Neural cell (in vitro differentiated cells): ENCODE data around the gene CPAMD8. TPM values are rescaled to one million over a fixed set of nuclear protein-coding genes. Genes with fewer than 3 reads are reported as not detected.

Experiments used
- H2AFZ ChIP-seq: fragments of 200-600, 300-800 bp; sonication (generic), shearing (Covaris generic); 2 replicates; pipeline ENCODE4 v1.6.0; 2014; ENCODE audit warnings: low read depth, mild to moderate bottlenecking, antibody characterized with exemption, low read length, moderate library complexity
- H3F3A ChIP-seq: fragments of 200-600 bp; shearing (Covaris generic); 2 replicates; pipeline ENCODE4 v1.6.1; 2016; ENCODE audit warnings: mild to moderate bottlenecking, moderate library complexity, mixed read lengths, antibody characterized with exemption, low read length; ENCODE audit not compliant: insufficient read depth, poor library complexity, severe bottlenecking
- H3K27ac ChIP-seq: fragments of 200-600, 300-800 bp; sonication (generic), shearing (Covaris generic); 2 replicates; pipeline ENCODE4 v1.5.1; 2014; ENCODE audit warnings: mild to moderate bottlenecking, low read length, moderate library complexity
- H3K27me3 ChIP-seq: fragments of 300-800, 200-600 bp; sonication (generic), shearing (Covaris generic); 2 replicates; pipeline ENCODE4 v1.6.0; 2014; ENCODE audit warnings: mild to moderate bottlenecking, low read depth, low read length, moderate library complexity; ENCODE audit not compliant: insufficient read depth
- H3K36me3 ChIP-seq: fragments of 300-800, 200-600 bp; sonication (generic), shearing (Covaris generic); 2 replicates; pipeline ENCODE4 v1.5.1; 2014; ENCODE audit warnings: mild to moderate bottlenecking, antibody characterized with exemption, low read length, moderate library complexity; ENCODE audit not compliant: insufficient read depth
- H3K4me2 ChIP-seq: fragments of 300-800, 200-600 bp; sonication (generic), shearing (Covaris generic); 2 replicates; pipeline ENCODE4 v1.6.0; 2014; ENCODE audit warnings: mild to moderate bottlenecking, low read length
- H3K4me3 ChIP-seq: fragments of 300-800, 200-600 bp; sonication (generic), shearing (Covaris generic); 2 replicates; pipeline ENCODE4 v1.5.1; 2014; ENCODE audit warnings: mild to moderate bottlenecking, low read length, moderate library complexity
- H3K79me2 ChIP-seq: fragments of 200-600 bp; shearing (Covaris generic); replicated peaks from 2 replicates; pipeline ENCODE4 v1.6.0; 2014; ENCODE audit warnings: mild to moderate bottlenecking, low read length, moderate library complexity; ENCODE audit not compliant: insufficient read depth
- H3K9ac ChIP-seq: fragments of 300-800, 200-600 bp; sonication (generic), shearing (Covaris generic); 2 replicates; pipeline ENCODE4 v1.6.1; 2016; ENCODE audit warnings: mild to moderate bottlenecking, low read length, mixed read lengths
- H3K9me2 ChIP-seq: fragments of 200-600 bp; shearing (Covaris generic); 2 replicates; pipeline ENCODE4 v1.6.1; 2016; ENCODE audit warnings: mild to moderate bottlenecking, low read length, mixed read lengths; ENCODE audit not compliant: insufficient read depth
- H3K9me3 ChIP-seq: fragments of 200-600, 300-800 bp; sonication (generic), shearing (Covaris generic); 2 replicates; pipeline ENCODE4 v1.6.1; 2016; ENCODE audit warnings: mild to moderate bottlenecking, mixed run types, low read length, moderate library complexity, mixed read lengths
- H4K20me1 ChIP-seq: fragments of 200-600 bp; shearing (Covaris generic); 2 replicates; pipeline ENCODE4 v1.6.1; 2016; ENCODE audit warnings: mild to moderate bottlenecking, mixed run types; ENCODE audit not compliant: insufficient read depth
- EP300 ChIP-seq: fragments of 450-650 bp; conservative IDR thresholded peaks from 2 replicates; pipeline ENCODE4 v1.6.1; 2014; ENCODE audit warnings: antibody characterized with exemption, mild to moderate bottlenecking, moderate library complexity; ENCODE audit not compliant: poor library complexity, severe bottlenecking
- EZH2 ChIP-seq: fragments of 200-600, 300-800 bp; shearing (Covaris generic), sonication (generic); IDR thresholded peaks from 2 replicates; pipeline ENCODE4 v1.6.1; 2014; ENCODE audit warnings: antibody characterized with exemption, low read length, borderline replicate concordance, mild to moderate bottlenecking; ENCODE audit not compliant: insufficient read depth, poor library complexity, severe bottlenecking
- MXI1 ChIP-seq: fragments of 450-650 bp; conservative IDR thresholded peaks from 2 replicates; pipeline ENCODE4 v1.6.1; 2014; ENCODE audit warnings: antibody characterized with exemption, mild to moderate bottlenecking; ENCODE audit not compliant: poor library complexity, severe bottlenecking
- POLR2AphosphoS5 ChIP-seq: IDR thresholded peaks from 2 replicates; pipeline ENCODE4 v1.6.1; 2012
- RAD21 ChIP-seq: fragments of 450-650 bp; conservative IDR thresholded peaks from 2 replicates; pipeline ENCODE4 v1.6.1; 2014; ENCODE audit warnings: antibody characterized with exemption, mild to moderate bottlenecking, moderate library complexity
- SMC3 ChIP-seq: fragments of 450-650 bp; conservative IDR thresholded peaks from 2 replicates; pipeline ENCODE4 v1.6.1; 2014; ENCODE audit warnings: antibody characterized with exemption, mild to moderate bottlenecking, moderate library complexity; ENCODE audit not compliant: poor library complexity
- TAF1 ChIP-seq: IDR thresholded peaks from 2 replicates; pipeline ENCODE4 v1.6.1; 2012; ENCODE audit warnings: low read depth
- polyA plus RNA-seq: library from polyadenylated mRNA; depleted of rRNA; stranded (reverse); fragments of >200 nt; gene quantifications from 2 replicates; pipeline ENCODE4 v1.2.3, GENCODE V29; 2014
- TF ChIP-seq, protein P1 (sequence below): fragments of 450-650 bp; IDR thresholded peaks from 2 replicates; pipeline ENCODE4 v1.5.1; 2014; ENCODE audit warnings: antibody characterized with exemption, mild to moderate bottlenecking, moderate library complexity; ENCODE audit not compliant: poor library complexity, severe bottlenecking
- TF ChIP-seq, protein P2 (sequence below): IDR thresholded peaks from 2 replicates; pipeline ENCODE4 v1.6.1; 2012; ENCODE audit warnings: borderline replicate concordance

Gene CPAMD8
- polyA plus RNA-seq, 1 donor from 2014 or later = 1.9 TPM

DNA sequence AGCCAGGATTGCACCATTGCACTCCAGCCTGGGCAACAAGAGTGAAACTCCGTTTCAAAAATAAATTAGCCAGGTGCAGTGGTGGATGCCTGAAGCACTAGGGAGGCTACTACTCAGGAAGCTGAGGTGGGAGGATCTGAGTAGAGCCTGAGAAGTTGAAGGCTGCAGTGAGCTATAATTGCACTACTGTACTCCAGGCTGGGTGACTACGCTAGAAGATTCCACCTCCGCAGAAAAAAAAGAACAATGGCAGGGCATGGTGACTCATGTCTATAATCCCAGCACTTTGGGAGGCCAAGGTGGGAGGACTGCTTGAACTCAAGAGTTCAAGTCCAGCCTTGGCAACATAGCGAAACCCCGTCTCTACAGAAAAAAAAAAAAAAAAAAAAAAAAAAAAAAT lies 28.1 kb upstream of the CPAMD8 start:
- H3K27ac ChIP-seq = no peak overlapping the region
- H3K36me3 ChIP-seq = no peaks in the 10 kb centered on the region
- H3K9me2 ChIP-seq = no peaks in the 10 kb centered on the region
- no peaks in the 10 kb centered on the region for H3K79me2 ChIP-seq
- no peaks in the 10 kb centered on the region for H3K27me3 ChIP-seq
- H3K4me2 ChIP-seq = no peak overlapping the region
- no peak overlapping the region for H2AFZ ChIP-seq
- H3K9me3 ChIP-seq = peaks cover 5% of the 10 kb centered on the region
- TF ChIP-seq, protein P1, sequence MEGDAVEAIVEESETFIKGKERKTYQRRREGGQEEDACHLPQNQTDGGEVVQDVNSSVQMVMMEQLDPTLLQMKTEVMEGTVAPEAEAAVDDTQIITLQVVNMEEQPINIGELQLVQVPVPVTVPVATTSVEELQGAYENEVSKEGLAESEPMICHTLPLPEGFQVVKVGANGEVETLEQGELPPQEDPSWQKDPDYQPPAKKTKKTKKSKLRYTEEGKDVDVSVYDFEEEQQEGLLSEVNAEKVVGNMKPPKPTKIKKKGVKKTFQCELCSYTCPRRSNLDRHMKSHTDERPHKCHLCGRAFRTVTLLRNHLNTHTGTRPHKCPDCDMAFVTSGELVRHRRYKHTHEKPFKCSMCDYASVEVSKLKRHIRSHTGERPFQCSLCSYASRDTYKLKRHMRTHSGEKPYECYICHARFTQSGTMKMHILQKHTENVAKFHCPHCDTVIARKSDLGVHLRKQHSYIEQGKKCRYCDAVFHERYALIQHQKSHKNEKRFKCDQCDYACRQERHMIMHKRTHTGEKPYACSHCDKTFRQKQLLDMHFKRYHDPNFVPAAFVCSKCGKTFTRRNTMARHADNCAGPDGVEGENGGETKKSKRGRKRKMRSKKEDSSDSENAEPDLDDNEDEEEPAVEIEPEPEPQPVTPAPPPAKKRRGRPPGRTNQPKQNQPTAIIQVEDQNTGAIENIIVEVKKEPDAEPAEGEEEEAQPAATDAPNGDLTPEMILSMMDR = no peak
- TF ChIP-seq EZH2 (no peak), TAF1 (no peak), RAD21 (no peak), SMC3 (no peak), MXI1 (no peak), POLR2AphosphoS5 (no peak), EP300 (no peak)
- TF ChIP-seq, protein P2, sequence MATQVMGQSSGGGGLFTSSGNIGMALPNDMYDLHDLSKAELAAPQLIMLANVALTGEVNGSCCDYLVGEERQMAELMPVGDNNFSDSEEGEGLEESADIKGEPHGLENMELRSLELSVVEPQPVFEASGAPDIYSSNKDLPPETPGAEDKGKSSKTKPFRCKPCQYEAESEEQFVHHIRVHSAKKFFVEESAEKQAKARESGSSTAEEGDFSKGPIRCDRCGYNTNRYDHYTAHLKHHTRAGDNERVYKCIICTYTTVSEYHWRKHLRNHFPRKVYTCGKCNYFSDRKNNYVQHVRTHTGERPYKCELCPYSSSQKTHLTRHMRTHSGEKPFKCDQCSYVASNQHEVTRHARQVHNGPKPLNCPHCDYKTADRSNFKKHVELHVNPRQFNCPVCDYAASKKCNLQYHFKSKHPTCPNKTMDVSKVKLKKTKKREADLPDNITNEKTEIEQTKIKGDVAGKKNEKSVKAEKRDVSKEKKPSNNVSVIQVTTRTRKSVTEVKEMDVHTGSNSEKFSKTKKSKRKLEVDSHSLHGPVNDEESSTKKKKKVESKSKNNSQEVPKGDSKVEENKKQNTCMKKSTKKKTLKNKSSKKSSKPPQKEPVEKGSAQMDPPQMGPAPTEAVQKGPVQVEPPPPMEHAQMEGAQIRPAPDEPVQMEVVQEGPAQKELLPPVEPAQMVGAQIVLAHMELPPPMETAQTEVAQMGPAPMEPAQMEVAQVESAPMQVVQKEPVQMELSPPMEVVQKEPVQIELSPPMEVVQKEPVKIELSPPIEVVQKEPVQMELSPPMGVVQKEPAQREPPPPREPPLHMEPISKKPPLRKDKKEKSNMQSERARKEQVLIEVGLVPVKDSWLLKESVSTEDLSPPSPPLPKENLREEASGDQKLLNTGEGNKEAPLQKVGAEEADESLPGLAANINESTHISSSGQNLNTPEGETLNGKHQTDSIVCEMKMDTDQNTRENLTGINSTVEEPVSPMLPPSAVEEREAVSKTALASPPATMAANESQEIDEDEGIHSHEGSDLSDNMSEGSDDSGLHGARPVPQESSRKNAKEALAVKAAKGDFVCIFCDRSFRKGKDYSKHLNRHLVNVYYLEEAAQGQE = no peak
- no peak overlapping the region for H3K4me3 ChIP-seq
- no peaks in the 10 kb centered on the region for H3F3A ChIP-seq
- no peaks in the 10 kb centered on the region for H4K20me1 ChIP-seq
- H3K9ac ChIP-seq = no peak overlapping the region

DNA sequence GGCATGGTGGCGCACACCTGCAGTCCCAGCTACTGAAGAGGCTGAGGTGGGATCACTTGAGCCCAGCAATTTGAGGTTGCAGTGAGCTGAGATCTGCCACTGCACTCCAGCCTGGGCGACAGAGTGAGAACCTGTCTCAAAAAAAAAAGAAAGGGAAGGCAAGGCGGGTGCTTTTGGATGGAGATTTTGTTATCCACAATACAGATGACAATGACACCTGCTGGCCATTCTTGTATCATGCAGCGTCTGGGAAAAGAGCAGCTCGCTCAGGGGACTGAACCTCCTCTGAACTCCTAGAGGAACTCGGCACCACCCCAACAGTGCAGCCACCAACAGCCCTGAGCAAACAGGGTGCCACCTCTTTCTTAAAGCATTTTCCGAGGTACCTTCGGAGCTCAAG lies 25.8 kb upstream of the CPAMD8 start:
- H3K4me3 ChIP-seq = no peak overlapping the region
- no peak overlapping the region for H3K4me2 ChIP-seq
- no peaks in the 10 kb centered on the region for H3K27me3 ChIP-seq
- TF ChIP-seq SMC3 (peak; percentile 81), RAD21 (peak; percentile 72), EZH2 (no peak)
- TF ChIP-seq, protein P1 = peak; percentile 70
- no peaks in the 10 kb centered on the region for H3K36me3 ChIP-seq
- H3K9me2 ChIP-seq = no peaks in the 10 kb centered on the region
- no peaks in the 10 kb centered on the region for H4K20me1 ChIP-seq
- no peaks in the 10 kb centered on the region for H3F3A ChIP-seq
- H3K9me3 ChIP-seq = no peaks in the 10 kb centered on the region
- H3K79me2 ChIP-seq = no peaks in the 10 kb centered on the region
- no peak overlapping the region for H3K27ac ChIP-seq
- no peak overlapping the region for H2AFZ ChIP-seq
- H3K9ac ChIP-seq = no peak overlapping the region
